Thyroid gland (tissue), 4 donors: ENCODE measurements around the gene TMPRSS4.

Source experiments
- CTCF ChIP-seq, 6 experiments: fragments of 200-600 bp in 3 of 6; fragments of 450-650 bp in 3 of 6; sonication (generic) in 3 of 6; IDR thresholded peaks; one replicate each; pipeline ENCODE4 v1.5.1; 2016 to 2019; ENCODE audit warnings: antibody characterized with exemption in 6 of 6, mild to moderate bottlenecking in 2 of 6, inconsistent platforms in 1 of 6, moderate library complexity in 1 of 6
- POLR2A ChIP-seq, 2 donors: fragments of 450-650 bp; IDR thresholded peaks; one replicate each; pipeline ENCODE4 v1.6.1; 2017; ENCODE audit warnings: antibody characterized with exemption in 2 of 2, mild to moderate bottlenecking in 2 of 2, moderate library complexity in 1 of 2

- TF ChIP-seq CTCF (IDR thresholded peaks at IDR 0.05): no peak
- no peak for TF ChIP-seq POLR2A (IDR thresholded peaks at IDR 0.05)
Observed at GRCh38 chr11:118170231-118170630, 93.4 kb downstream of the TMPRSS4 start.
